NCI-H128 (cell line): ENCODE results near the gene IL3.

Experiments
- DNase-seq: peaks from one replicate; lab custom pipeline; 2025; ENCODE audit not compliant: unreplicated experiment; lab: John Stamatoyannopoulos, UW

IL3 gene

GRCh38 chr5:132025403-132025971 is 35.0 kb upstream of the IL3 start:
- DNase-seq: no peak

- DNase-seq: no peak
These were observed 33.9 kb upstream of the IL3 start for GRCh38 chr5:132026516-132027008.

GRCh38 chr5:132027027-132027426 is 33.4 kb upstream of the IL3 start:
- no peak for DNase-seq

GRCh38 chr5:132029609-132030330 is 30.7 kb upstream of the IL3 start:
- DNase-seq: no peak

- DNase-seq: no peak
These were observed 29.8 kb upstream of the IL3 start for GRCh38 chr5:132030610-132031009.

GRCh38 chr5:132032196-132032595 is 28.3 kb upstream of the IL3 start:
- no peak for DNase-seq

GRCh38 chr5:132033122-132033521 is 27.3 kb upstream of the IL3 start:
- DNase-seq: no peak

GRCh38 chr5:132037353-132037752 is 23.1 kb upstream of the IL3 start:
- no peak for DNase-seq

- no peak for DNase-seq
These were observed 16.2 kb upstream of the IL3 start for GRCh38 chr5:132044207-132044606.

GRCh38 chr5:132046880-132047299 is 13.6 kb upstream of the IL3 start:
- DNase-seq: no peak

GRCh38 chr5:132049093-132049492 is 11.4 kb upstream of the IL3 start:
- no peak for DNase-seq

- DNase-seq: no peak
These were observed 10.9 kb upstream of the IL3 start for GRCh38 chr5:132049559-132049958.

- no peak for DNase-seq
These were observed 10.3 kb upstream of the IL3 start for GRCh38 chr5:132050136-132050535.

- DNase-seq: no peak
These were observed 9.5 kb upstream of the IL3 start for GRCh38 chr5:132050661-132051552.

- DNase-seq: no peak
These were observed 7.9 kb upstream of the IL3 start for GRCh38 chr5:132052520-132052919.

- DNase-seq: no peak
These were observed 7.0 kb upstream of the IL3 start for GRCh38 chr5:132053483-132053882.

GRCh38 chr5:132054031-132054696 is 6.3 kb upstream of the IL3 start:
- DNase-seq: no peak

- DNase-seq: no peak
These were observed 5.6 kb upstream of the IL3 start for GRCh38 chr5:132054697-132055440.

- DNase-seq: no peak
These were observed 5.0 kb upstream of the IL3 start for GRCh38 chr5:132055441-132055807.

GRCh38 chr5:132055808-132056609 is 4.4 kb upstream of the IL3 start:
- DNase-seq: no peak
